Measurements from ENCODE around the gene UGT2B11.
"Not testable (repeated sequence)": the region's sequence is repeated elsewhere in the genome, so short reads cannot be mapped to it uniquely, and the experiment has no call there.

UGT2B11 gene

DNA sequence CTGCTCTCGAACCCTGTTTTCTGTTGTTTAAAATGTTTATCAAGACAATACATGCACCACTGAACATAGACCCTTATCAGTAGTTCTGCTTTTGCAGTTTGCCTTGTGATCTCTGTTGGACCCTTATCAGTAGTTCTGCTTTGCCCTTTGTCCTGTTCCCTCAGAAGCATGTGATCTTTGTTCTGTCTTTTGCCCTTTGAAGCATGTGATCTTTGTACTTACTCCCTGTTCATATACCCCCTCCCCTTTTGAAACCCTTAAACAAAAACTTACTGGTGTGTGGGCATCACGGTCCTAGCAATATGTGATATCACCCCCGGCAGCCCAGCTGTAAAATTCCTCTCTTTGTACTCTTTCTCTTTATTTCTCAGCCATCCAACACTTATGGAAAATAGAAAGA is 22.6 kb downstream of the UGT2B11 start:
- not testable (repeated sequence) for H3K36me3 ChIP-seq (ENCODE audit: insufficient read depth, low read length); H3K9ac ChIP-seq (ENCODE audit: low read depth, low read length); H3K4me1 ChIP-seq (ENCODE audit: insufficient read depth, low read length); H3K9me3 ChIP-seq (ENCODE audit: control insufficient read depth, insufficient read depth, low read length)

DNA sequence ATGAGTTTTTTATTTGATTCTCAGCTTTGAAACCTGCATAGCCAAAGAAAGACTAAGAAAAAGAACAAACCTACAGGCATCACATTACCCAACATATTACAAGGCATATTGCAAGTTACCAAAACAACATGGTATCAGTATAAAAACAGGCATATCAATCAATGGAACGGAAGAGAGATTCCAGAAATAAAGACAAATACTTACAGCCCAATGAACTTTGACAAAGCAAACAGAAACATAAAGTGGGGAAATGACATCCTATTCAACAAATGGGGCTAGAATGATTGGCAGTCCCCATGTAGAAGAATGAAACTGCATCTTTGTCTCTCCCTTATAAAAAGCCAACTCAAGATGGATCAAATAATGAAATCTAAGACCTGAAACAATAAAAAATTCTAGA is 23.9 kb downstream of the UGT2B11 start:
- not testable (repeated sequence) for H3K9ac ChIP-seq (ENCODE audit: low read depth, low read length); H3K36me3 ChIP-seq (ENCODE audit: insufficient read depth, low read length); H3K4me1 ChIP-seq (ENCODE audit: insufficient read depth, low read length); H3K9me3 ChIP-seq (ENCODE audit: control insufficient read depth, insufficient read depth, low read length)

DNA sequence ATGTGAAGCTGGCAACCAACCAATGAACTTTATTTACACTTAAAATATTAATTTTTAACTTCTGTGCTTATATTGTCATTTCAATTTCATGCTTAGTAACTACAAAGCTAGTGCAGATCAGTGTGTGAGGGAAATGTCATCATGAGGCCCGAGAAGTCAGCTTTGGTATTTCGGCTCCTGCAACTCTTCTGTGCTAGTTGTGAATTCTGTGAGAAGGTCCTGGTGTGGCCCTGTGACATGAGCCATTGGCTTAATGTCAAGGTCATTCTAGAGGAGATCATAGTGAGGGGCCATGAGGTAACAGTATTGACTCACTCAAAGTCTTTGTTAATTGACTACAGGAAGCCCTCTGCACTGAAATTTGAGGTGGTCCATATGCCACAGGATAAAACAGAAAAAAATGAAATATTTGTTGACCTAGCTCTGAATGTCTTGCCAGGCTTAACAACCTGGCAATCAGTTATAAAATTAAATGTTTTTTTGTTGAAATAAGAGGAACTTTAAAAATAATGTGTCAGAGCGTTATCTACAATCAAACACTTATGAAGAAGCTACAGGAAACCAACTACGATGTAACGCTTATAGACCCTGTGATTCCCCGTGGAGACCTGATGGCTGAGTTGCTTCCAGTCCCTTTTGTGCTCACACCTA is 32.9 kb downstream of the UGT2B11 start:
- not testable (repeated sequence) for H3K36me3 ChIP-seq (ENCODE audit: insufficient read depth, low read length); H3K9ac ChIP-seq (ENCODE audit: low read depth, low read length); H3K9me3 ChIP-seq (ENCODE audit: control insufficient read depth, insufficient read depth, low read length); H3K4me1 ChIP-seq (ENCODE audit: insufficient read depth, low read length)

DNA sequence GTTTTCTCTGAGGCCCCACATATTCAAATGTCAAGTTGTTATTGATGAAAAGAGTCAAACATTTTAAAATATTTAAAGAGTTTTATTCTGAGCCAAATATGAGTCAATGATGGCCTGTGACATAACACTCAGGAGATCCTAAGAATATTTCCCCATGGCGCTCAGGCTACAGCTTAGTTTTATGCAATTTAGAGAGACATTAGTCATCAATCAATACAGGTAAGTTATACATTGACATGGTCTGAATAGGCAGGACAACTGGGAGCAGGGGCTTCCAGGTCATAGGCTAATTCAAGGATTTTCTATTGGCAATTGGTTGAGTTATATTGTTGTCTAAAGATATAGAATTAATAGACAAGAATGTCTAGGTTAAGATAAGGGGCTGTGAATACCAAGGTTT is 34.7 kb downstream of the UGT2B11 start:
- H3K36me3 ChIP-seq (ENCODE audit: insufficient read depth, low read length); H3K9me3 ChIP-seq (ENCODE audit: control insufficient read depth, insufficient read depth, low read length); H3K4me1 ChIP-seq (ENCODE audit: insufficient read depth, low read length); H3K9ac ChIP-seq (ENCODE audit: low read depth, low read length): not testable (repeated sequence)

DNA sequence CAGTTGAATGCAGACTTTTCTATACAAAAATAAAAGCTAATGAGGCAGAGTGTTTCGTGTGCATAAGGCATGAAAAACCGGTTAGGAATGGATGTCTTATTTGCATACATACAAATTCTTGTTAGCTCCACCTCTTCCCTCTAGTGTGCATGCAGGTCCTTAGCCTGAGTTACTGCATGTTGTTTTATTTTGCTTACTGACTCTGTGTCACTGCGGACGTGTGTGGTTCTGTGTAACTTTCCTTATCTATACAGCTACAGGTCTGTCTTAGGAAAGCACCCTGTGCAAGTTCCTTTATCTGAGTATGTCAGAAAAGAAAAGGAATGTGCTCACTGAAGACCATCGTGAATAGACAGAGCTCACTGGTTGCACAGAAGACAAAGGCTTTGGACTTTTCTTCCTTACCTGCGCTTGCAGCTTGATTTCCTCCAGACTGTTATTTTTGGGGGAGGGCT is 35.8 kb downstream of the UGT2B11 start:
- H3K9me3 ChIP-seq (ENCODE audit: control insufficient read depth, insufficient read depth, low read length); H3K9ac ChIP-seq (ENCODE audit: low read depth, low read length); H3K4me1 ChIP-seq (ENCODE audit: insufficient read depth, low read length); H3K36me3 ChIP-seq (ENCODE audit: insufficient read depth, low read length): not testable (repeated sequence)

DNA sequence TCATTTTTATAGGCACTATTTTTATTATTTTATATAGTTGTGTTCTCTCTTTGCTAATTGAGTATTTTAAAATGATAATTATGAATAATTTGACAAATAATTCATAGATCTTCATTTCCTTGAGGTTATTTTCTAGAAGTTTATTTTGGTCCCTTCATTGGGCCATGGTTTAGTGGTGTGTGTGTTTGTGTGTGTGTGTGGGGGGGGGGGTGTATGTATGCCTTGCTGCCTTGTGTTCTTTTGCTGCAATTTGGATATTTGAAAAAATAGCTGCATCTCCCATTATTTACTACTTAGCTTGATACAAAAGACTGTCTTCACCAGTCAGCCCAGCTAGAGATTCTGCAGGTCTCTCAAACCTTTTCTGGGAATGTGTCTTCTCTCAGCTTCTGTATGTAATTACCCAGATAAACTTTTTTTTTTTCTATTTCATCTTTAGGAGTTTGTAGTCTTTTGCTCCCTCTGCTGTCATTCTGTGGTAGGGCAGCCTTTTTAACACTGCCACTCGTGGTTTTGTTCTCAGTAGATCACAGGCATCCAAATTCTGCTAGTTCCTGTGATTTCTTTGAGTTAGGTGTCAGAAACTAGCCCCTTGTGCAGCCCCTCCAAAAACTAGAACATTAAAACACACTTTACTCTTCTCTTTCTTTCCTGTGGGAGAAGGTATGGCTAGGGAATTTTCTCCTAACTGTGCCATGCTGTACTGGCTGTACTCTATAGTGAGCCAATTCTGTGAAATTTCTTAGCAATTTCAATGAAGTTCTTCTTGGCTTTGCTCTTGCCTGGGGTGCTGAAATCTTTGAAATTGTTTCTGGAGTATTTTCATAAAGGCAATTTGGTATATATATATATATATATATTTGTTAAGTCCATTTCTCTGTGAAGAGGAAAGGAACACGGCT is 44.1 kb downstream of the UGT2B11 start:
- not testable (repeated sequence) for H3K9ac ChIP-seq (ENCODE audit: low read depth, low read length); H3K4me1 ChIP-seq (ENCODE audit: insufficient read depth, low read length); H3K36me3 ChIP-seq (ENCODE audit: insufficient read depth, low read length); H3K9me3 ChIP-seq (ENCODE audit: control insufficient read depth, insufficient read depth, low read length)

DNA sequence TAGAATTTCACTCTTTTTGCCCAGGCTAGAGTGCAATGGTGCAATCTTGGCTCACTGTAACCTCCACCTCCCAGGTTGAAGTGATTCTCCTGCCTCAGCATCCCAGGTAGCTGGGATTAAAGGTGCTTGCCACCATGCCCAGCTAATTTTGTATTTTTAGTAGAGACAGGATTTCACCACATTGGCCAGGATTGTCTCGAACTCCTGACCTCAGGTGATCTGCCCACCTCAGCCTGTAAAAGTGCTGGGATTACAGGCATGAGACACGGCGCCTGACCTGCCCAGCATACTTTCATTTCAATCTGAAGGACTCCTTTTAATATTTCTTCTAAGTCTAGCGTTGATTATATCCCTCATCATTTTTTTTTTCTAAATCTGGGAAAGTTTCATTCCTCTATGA is 45.4 kb downstream of the UGT2B11 start:
- H3K9me3 ChIP-seq (ENCODE audit: control insufficient read depth, insufficient read depth, low read length); H3K36me3 ChIP-seq (ENCODE audit: insufficient read depth, low read length); H3K4me1 ChIP-seq (ENCODE audit: insufficient read depth, low read length); H3K9ac ChIP-seq (ENCODE audit: low read depth, low read length): not testable (repeated sequence)

DNA sequence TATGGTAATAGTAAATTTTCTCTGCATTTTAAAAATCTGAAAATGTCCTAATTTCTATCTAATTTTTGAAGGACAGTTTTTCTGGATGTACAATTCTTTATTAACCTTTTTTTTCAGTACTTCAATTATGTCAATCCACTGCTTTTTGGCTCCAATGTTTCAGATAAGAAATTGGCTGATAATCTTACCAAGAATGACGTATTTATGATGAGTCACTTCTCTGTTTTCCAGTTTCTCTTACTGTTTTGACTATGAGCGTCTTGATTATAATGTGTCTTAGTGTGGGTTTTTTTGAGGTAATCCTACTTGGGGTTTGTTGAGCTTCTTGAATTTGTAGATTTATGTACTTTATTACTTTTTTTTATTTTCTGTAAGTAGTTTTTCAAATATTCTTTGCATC is 47.2 kb downstream of the UGT2B11 start:
- Histone ChIP-seq H3K9me3 (ENCODE audit: control insufficient read depth, insufficient read depth, low read length) (no peaks in the 10 kb centered on the region), H3K4me1 (ENCODE audit: insufficient read depth, low read length) (no peaks in the 10 kb centered on the region), H3K36me3 (ENCODE audit: insufficient read depth, low read length) (no peaks in the 10 kb centered on the region), H3K9ac (ENCODE audit: low read depth, low read length) (no peak overlapping the region)

DNA sequence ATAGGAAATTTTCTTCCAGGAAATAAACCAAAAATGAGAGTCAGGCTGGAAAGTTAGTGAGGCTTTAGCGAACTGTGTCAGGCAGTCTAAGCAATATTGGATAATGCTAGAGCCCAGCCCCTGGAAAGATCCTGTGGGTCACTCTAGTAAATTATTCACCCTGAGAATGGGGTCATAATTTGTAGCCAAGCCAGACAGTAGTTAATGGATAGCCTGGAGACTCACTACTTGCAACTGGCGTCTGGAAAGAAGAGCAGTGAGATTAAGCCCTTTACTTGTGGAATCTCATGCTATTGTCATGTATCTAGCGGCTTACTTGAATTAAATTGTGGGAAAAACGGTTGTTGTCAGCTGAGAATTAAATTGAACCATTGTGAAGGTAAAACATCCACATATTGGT is 48.2 kb downstream of the UGT2B11 start:
- H3K36me3 ChIP-seq (ENCODE audit: insufficient read depth, low read length); H3K4me1 ChIP-seq (ENCODE audit: insufficient read depth, low read length); H3K9me3 ChIP-seq (ENCODE audit: control insufficient read depth, insufficient read depth, low read length); H3K9ac ChIP-seq (ENCODE audit: low read depth, low read length): not testable (repeated sequence)

DNA sequence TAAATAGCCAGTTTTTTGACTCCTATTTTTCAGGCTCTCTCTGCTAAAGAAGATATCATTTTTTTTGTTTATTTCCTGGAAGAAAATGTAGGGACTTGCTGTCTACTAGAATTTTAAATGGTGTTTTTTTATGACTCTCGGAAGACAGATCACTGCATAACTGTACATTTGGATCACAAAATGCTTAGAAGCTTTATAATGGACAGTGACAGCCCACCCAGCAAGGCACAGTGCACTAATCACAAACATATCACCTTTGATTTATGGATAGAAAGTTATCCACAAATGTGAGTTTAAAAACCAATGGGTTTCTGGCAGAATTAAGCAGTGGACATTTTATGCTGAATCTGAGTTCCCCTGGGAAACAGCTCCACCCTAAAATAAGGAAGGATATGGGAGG is 48.8 kb downstream of the UGT2B11 start:
- H3K9me3 ChIP-seq (ENCODE audit: control insufficient read depth, insufficient read depth, low read length); H3K4me1 ChIP-seq (ENCODE audit: insufficient read depth, low read length); H3K36me3 ChIP-seq (ENCODE audit: insufficient read depth, low read length); H3K9ac ChIP-seq (ENCODE audit: low read depth, low read length): not testable (repeated sequence)

DNA sequence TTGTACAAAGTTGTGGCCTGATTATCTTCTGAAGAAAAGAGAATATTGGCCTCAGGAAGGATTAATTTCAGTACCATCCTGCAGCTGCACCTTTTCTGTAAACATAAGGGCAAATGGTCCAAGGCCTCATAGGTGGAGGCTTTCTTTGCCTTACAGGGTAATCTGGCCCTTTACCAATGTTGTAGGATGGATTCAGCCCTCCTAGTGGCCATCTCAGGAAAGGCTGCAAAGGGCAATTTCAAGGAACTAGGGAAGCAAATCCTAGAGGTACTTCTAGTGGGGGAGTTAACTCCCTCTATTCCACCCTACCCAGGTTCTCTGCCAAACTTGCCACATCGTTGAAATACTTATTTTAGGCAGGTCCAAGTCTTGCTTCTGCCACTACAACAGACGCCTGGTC is 57.6 kb downstream of the UGT2B11 start:
- no peak overlapping the region for H3K9ac ChIP-seq (ENCODE audit: low read depth, low read length)
- no peaks in the 10 kb centered on the region for H3K4me1 ChIP-seq (ENCODE audit: insufficient read depth, low read length)
- H3K36me3 ChIP-seq (ENCODE audit: insufficient read depth, low read length): no peaks in the 10 kb centered on the region
- no peaks in the 10 kb centered on the region for H3K9me3 ChIP-seq (ENCODE audit: control insufficient read depth, insufficient read depth, low read length)

DNA sequence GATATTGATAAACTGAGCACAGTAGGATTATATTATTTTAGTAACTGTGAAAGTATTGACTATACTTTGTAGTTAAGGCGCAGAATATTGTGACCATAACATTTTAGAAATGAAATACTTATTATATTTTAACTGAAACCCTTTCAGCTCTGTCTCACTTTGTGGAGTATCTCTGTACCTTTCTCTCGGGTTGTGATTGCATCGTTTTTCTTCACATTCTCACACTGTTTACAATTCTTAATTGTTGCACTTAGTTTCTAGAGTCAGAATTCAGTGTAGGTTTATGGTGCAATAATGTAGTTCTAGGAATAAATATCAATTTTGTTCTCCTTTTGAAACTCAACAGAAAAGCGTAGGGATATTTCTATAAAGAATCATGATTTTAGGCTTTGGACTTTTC is 60.5 kb downstream of the UGT2B11 start:
- Histone ChIP-seq H3K9me3 (ENCODE audit: control insufficient read depth, insufficient read depth, low read length) (no peaks in the 10 kb centered on the region), H3K9ac (ENCODE audit: low read depth, low read length) (no peak overlapping the region), H3K4me1 (ENCODE audit: insufficient read depth, low read length) (no peaks in the 10 kb centered on the region), H3K36me3 (ENCODE audit: insufficient read depth, low read length) (no peaks in the 10 kb centered on the region)
